ENCODE results near the gene CACNB3. TPM values are rescaled to one million over a fixed set of nuclear protein-coding genes. Genes with fewer than 3 reads are reported as not detected.

Gene CACNB3
- total RNA-seq, 1 donor from 2014 or later: 40.5 TPM

DNA sequence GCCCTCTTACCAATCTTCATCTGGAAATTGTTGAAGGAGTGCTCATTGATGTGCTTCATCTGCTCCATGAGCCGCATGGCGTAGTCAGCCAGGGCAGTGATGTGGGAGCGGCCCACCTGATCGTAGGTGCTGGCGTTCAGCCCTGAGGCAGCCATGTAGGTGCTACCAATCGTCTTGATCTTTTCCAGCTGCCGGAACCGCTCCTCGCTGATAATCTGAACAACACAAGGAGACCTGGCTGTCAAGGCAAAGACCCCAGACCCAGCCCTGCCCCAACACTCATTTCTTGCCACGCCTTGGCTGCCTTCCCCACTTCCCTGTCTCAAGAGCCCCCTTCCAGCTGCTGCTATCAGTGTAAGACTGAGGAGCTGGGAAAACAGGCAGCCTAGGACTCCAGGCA, 47.5 kb upstream of the CACNB3 start:
- no peak for FAIRE-seq
- H3K27ac Mint-ChIP-seq (ENCODE audit: unreplicated experiment): no peak overlapping the region

DNA sequence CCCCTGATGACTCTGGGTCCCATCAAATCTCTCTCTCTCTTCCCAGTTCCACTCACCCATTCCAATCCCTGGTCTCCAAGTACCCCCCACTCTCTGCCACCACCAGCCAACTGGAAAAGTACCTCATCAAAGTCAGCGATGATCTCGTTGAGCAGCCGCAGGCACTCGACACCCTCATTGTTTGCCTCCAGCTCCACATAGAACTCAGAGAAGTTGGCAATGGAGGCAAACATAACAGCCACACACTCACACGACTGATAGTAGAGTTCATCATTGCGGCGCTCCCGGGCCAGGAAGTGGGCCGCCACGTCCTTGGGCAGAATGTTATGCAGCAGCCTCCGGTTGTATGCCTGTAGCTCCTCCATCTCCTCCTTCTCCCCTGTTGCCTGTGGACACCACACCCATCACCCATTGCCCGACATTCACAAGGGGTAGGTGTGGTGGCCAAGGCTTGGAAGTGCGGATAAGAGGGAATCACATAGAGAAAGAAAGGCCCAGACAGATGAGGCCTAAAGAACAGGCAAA, 46.6 kb upstream of the CACNB3 start:
- H2AFZ ChIP-seq (ENCODE audit: low read depth, low read length): no peak overlapping the region
- Mint-ChIP-seq H3K4me3 (ENCODE audit: unreplicated experiment) (no peak overlapping the region), H3K9me3 (ENCODE audit: unreplicated experiment) (peaks cover 3% of the 10 kb centered on the region), H3K27me3 (ENCODE audit: low read depth, unreplicated experiment) (peaks cover 6% of the 10 kb centered on the region), H3K4me1 (ENCODE audit: low read depth, unreplicated experiment) (peaks cover 1% of the 10 kb centered on the region), H3K27ac (ENCODE audit: unreplicated experiment) (no peak overlapping the region), H3K36me3 (ENCODE audit: low read depth, unreplicated experiment) (peaks cover 62% of the 10 kb centered on the region)
- FAIRE-seq: no peak
- no peak for DNase-seq (ENCODE audit: low read depth)
- H3K4me2 ChIP-seq (ENCODE audit: low read length): no peak overlapping the region
- H3K79me2 ChIP-seq (ENCODE audit: insufficient read depth, low read length): no peaks in the 10 kb centered on the region
- peaks cover 14% of the 10 kb centered on the region for H4K20me1 ChIP-seq (ENCODE audit: insufficient read depth, low read length)
- H3K9me3 ChIP-seq (ENCODE audit: insufficient read depth, low read depth, low read length): no peaks in the 10 kb centered on the region
- H3K9ac ChIP-seq (ENCODE audit: low read length): no peak overlapping the region
- H3K36me3 ChIP-seq (ENCODE audit: insufficient read depth, low read length): peaks cover 35% of the 10 kb centered on the region
- no peak overlapping the region for H3K27ac ChIP-seq (ENCODE audit: low read depth, low read length)
- H3K4me3 ChIP-seq (ENCODE audit: insufficient read depth, low read depth, low read length): no peak overlapping the region
- TF ChIP-seq, protein P1, sequence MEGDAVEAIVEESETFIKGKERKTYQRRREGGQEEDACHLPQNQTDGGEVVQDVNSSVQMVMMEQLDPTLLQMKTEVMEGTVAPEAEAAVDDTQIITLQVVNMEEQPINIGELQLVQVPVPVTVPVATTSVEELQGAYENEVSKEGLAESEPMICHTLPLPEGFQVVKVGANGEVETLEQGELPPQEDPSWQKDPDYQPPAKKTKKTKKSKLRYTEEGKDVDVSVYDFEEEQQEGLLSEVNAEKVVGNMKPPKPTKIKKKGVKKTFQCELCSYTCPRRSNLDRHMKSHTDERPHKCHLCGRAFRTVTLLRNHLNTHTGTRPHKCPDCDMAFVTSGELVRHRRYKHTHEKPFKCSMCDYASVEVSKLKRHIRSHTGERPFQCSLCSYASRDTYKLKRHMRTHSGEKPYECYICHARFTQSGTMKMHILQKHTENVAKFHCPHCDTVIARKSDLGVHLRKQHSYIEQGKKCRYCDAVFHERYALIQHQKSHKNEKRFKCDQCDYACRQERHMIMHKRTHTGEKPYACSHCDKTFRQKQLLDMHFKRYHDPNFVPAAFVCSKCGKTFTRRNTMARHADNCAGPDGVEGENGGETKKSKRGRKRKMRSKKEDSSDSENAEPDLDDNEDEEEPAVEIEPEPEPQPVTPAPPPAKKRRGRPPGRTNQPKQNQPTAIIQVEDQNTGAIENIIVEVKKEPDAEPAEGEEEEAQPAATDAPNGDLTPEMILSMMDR (IDR thresholded peaks at IDR 0.05; ENCODE audit: insufficient read depth, low read depth, low read length): no peak
- no peak for TF ChIP-seq EZH2 (IDR thresholded peaks at IDR 0.05; ENCODE audit: insufficient read depth, low read length)
- no peaks in the 10 kb centered on the region for H3K4me1 ChIP-seq (ENCODE audit: insufficient read depth, low read length)
- no peaks in the 10 kb centered on the region for H3K27me3 ChIP-seq (ENCODE audit: insufficient read depth, low read length)

More for the DNA sequence above, 47.5 kb upstream of the CACNB3 start:
- peaks cover 60% of the 10 kb centered on the region for H3K36me3 Mint-ChIP-seq (ENCODE audit: low read depth, unreplicated experiment)
- TF ChIP-seq, protein P1 (IDR thresholded peaks at IDR 0.05; ENCODE audit: insufficient read depth, low read depth, low read length): no peak
- H3K9me3 Mint-ChIP-seq (ENCODE audit: unreplicated experiment): peaks cover 3% of the 10 kb centered on the region
- no peak overlapping the region for H3K4me3 ChIP-seq (ENCODE audit: insufficient read depth, low read depth, low read length)
- H3K4me3 Mint-ChIP-seq (ENCODE audit: unreplicated experiment): no peak overlapping the region
- no peak overlapping the region for H2AFZ ChIP-seq (ENCODE audit: low read depth, low read length)
- H3K79me2 ChIP-seq (ENCODE audit: insufficient read depth, low read length): no peaks in the 10 kb centered on the region
- H3K4me1 Mint-ChIP-seq (ENCODE audit: low read depth, unreplicated experiment): peaks cover 10% of the 10 kb centered on the region
- H3K4me2 ChIP-seq (ENCODE audit: low read length): no peak overlapping the region
- no peak overlapping the region for H3K9ac ChIP-seq (ENCODE audit: low read length)
- H3K27me3 ChIP-seq (ENCODE audit: insufficient read depth, low read length): no peaks in the 10 kb centered on the region
- H3K36me3 ChIP-seq (ENCODE audit: insufficient read depth, low read length): peaks cover 35% of the 10 kb centered on the region
- H3K27me3 Mint-ChIP-seq (ENCODE audit: low read depth, unreplicated experiment): peaks cover 6% of the 10 kb centered on the region
- H3K9me3 ChIP-seq (ENCODE audit: insufficient read depth, low read depth, low read length): no peaks in the 10 kb centered on the region
- no peak overlapping the region for H3K27ac ChIP-seq (ENCODE audit: low read depth, low read length)
- DNase-seq (ENCODE audit: low read depth): no peak
- H4K20me1 ChIP-seq (ENCODE audit: insufficient read depth, low read length): peaks cover 18% of the 10 kb centered on the region
- H3K4me1 ChIP-seq (ENCODE audit: insufficient read depth, low read length): peaks cover 9% of the 10 kb centered on the region

DNA sequence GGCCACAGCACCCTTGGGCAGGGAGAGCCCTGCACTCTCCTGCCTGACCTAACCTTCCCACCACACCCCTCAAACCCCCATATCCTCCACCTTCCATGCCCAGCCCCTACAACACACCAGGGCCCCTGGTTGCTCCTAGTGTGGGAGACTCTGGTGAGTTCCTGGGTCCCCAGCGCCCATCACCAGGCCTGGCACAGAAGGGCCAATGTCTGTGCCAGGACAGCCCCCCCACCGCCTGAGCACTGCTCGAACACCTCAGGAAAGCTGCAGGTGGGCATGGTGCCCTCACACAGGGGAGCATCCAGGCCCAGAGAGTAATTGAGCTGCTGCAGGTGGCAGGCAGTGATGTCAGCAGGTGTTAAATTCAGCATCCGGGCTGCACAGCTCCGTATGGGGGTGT, 44.6 kb upstream of the CACNB3 start:
- no peak overlapping the region for H3K27ac Mint-ChIP-seq (ENCODE audit: unreplicated experiment)
- no peak for FAIRE-seq

More for the DNA sequence above, 44.6 kb upstream of the CACNB3 start:
- Histone ChIP-seq H3K4me3 (ENCODE audit: insufficient read depth, low read depth, low read length) (no peak overlapping the region), H3K36me3 (ENCODE audit: insufficient read depth, low read length) (peaks cover 32% of the 10 kb centered on the region), H2AFZ (ENCODE audit: low read depth, low read length) (no peak overlapping the region), H3K79me2 (ENCODE audit: insufficient read depth, low read length) (peaks cover 4% of the 10 kb centered on the region), H4K20me1 (ENCODE audit: insufficient read depth, low read length) (peaks cover 24% of the 10 kb centered on the region), H3K27me3 (ENCODE audit: insufficient read depth, low read length) (no peaks in the 10 kb centered on the region), H3K9ac (ENCODE audit: low read length) (no peak overlapping the region), H3K27ac (ENCODE audit: low read depth, low read length) (no peak overlapping the region), H3K4me2 (ENCODE audit: low read length) (no peak overlapping the region), H3K9me3 (ENCODE audit: insufficient read depth, low read depth, low read length) (no peaks in the 10 kb centered on the region), H3K4me1 (ENCODE audit: insufficient read depth, low read length) (no peaks in the 10 kb centered on the region)
- DNase-seq (ENCODE audit: low read depth): no peak
- Mint-ChIP-seq H3K36me3 (ENCODE audit: low read depth, unreplicated experiment) (peaks cover 57% of the 10 kb centered on the region), H3K9me3 (ENCODE audit: unreplicated experiment) (peaks cover 3% of the 10 kb centered on the region), H3K4me3 (ENCODE audit: unreplicated experiment) (no peak overlapping the region), H3K27me3 (ENCODE audit: low read depth, unreplicated experiment) (peaks cover 2% of the 10 kb centered on the region), H3K4me1 (ENCODE audit: low read depth, unreplicated experiment) (no peaks in the 10 kb centered on the region)
- no peak for TF ChIP-seq EZH2 (IDR thresholded peaks at IDR 0.05; ENCODE audit: insufficient read depth, low read length)
- TF ChIP-seq, protein P1 (IDR thresholded peaks at IDR 0.05; ENCODE audit: insufficient read depth, low read depth, low read length): no peak

Measured in astrocyte (in vitro differentiated cells and primary cell).